A549 (cell line): ENCODE data around the gene EVI2A. TPM values are rescaled to one million over a fixed set of nuclear protein-coding genes. Genes with fewer than 3 reads are reported as not detected.

ENCODE experiments used
- ATAC-seq, 2 experiments: fragments of 200-7000 bp in 1 of 2; fragments of >200 bp in 1 of 2; cut with Nextera tagmentation in 1 of 2; cut with Tn5 transposase in 1 of 2; 3 replicates each; pipeline versions ENCODE4 v1.8.0 to v1.9.1; 2018 to 2020; ENCODE audit warnings: mild to moderate bottlenecking in 1 of 2, moderate library complexity in 1 of 2
- CTCF ChIA-PET: fragments of 300-600 bp; sonication (Branson Sonifier 250); formaldehyde crosslinking; extraction: SDS; loops from one replicate; lab custom pipeline; 2021; ENCODE audit warnings: antibody characterized with exemption, inconsistent platforms; lab: Yijun Ruan, JAX
- POLR2A ChIA-PET: fragments of 350-600 bp; formaldehyde crosslinking; extraction: SDS; loops from one replicate; lab custom pipeline; 2021; ENCODE audit warnings: antibody characterized with exemption, inconsistent platforms; lab: Yijun Ruan, JAX
- DNase-seq, 2 experiments: peaks; one replicate each; pipeline versions ENCODE4 v3.0.0 to v3.0.0-alpha.2; 2011 to 2016; ENCODE audit warnings: low read depth in 1 of 2, low spot score in 1 of 2
- FAIRE-seq: peaks from 2 replicates; lab custom pipeline; 2011; peaks lifted over from hg19 to GRCh38; lab: Jason Lieb, UNC
- H3K27ac ChIP-seq, 2 experiments: fragments of >200 bp; sonication (Bioruptor Twin); formaldehyde crosslinking; 3 replicates each; pipeline ENCODE4 v1.5.1; 2016 to 2017
- H3K4me1 ChIP-seq: fragments of >200 bp; sonication (Bioruptor Twin); formaldehyde crosslinking; 3 replicates; pipeline ENCODE4 v1.6.1; 2016
- H3K4me2 ChIP-seq: fragments of >200 bp; sonication (Bioruptor Twin); formaldehyde crosslinking; 3 replicates; pipeline ENCODE4 v1.6.1; 2016
- H3K4me3 ChIP-seq: fragments of >200 bp; sonication (Bioruptor Twin); formaldehyde crosslinking; 3 replicates; pipeline ENCODE4 v1.5.1; 2016
- H3K9me3 ChIP-seq: fragments of >200 bp; sonication (Bioruptor Twin); formaldehyde crosslinking; 3 replicates; pipeline ENCODE4 v1.6.1; 2016
- EHF ChIP-seq: fragments of 250-450 bp; sonication (Bioruptor Pico); IDR thresholded peaks from 2 replicates; pipeline ENCODE4 v1.5.0; 2020; ENCODE audit warnings: mild to moderate bottlenecking
- FOSL2 ChIP-seq, 2 experiments: fragments of 450-650 bp in 1 of 2; fragments of >200 bp in 1 of 2; sonication (Bioruptor Twin) in 1 of 2; formaldehyde crosslinking; IDR thresholded peaks; 2 replicates each; pipeline versions ENCODE4 v1.5.0 to v1.6.1; 2016 to 2020; ENCODE audit warnings: mild to moderate bottlenecking in 1 of 2, moderate library complexity in 1 of 2
- FOXS1 ChIP-seq: fragments of 250-450 bp; sonication (Bioruptor Pico); IDR thresholded peaks from 2 replicates; pipeline ENCODE4 v1.5.0; 2020; ENCODE audit warnings: mild to moderate bottlenecking, moderate library complexity
- GATA3 ChIP-seq: IDR thresholded peaks from 2 replicates; pipeline ENCODE4 v1.6.1; 2012; ENCODE audit warnings: borderline replicate concordance
- HES2 ChIP-seq: fragments of >200 bp; sonication (Bioruptor Twin); formaldehyde crosslinking; IDR thresholded peaks from 2 replicates; pipeline ENCODE4 v1.6.1; 2016
- HEYL ChIP-seq: fragments of 250-450 bp; sonication (Bioruptor Pico); IDR thresholded peaks from 2 replicates; pipeline ENCODE4 v1.8.0; 2021; ENCODE audit warnings: mild to moderate bottlenecking, moderate library complexity
- HOXB13 ChIP-seq: fragments of 250-450 bp; sonication (Bioruptor Pico); IDR thresholded peaks from 2 replicates; pipeline ENCODE4 v1.5.0; 2020; ENCODE audit warnings: low read depth, mild to moderate bottlenecking, moderate library complexity
- JUNB ChIP-seq: fragments of >200 bp; sonication (Bioruptor Twin); formaldehyde crosslinking; IDR thresholded peaks from 2 replicates; pipeline ENCODE4 v1.6.1; 2016
- KDM1A ChIP-seq: fragments of 200-600 bp; sonication (generic); IDR thresholded peaks from 2 replicates; pipeline ENCODE4 v1.6.1; 2016; ENCODE audit warnings: low read depth, mild to moderate bottlenecking
- MAFK ChIP-seq: fragments of 450-650 bp; IDR thresholded peaks from 2 replicates; pipeline ENCODE4 v1.6.1; 2014; ENCODE audit not compliant: partially characterized antibody
- MAX ChIP-seq: IDR thresholded peaks from 2 replicates; pipeline ENCODE4 v1.6.1; 2012
- MAZ ChIP-seq: fragments of 150-350 bp; IDR thresholded peaks from 2 replicates; pipeline ENCODE4 v1.6.1; 2014; ENCODE audit warnings: antibody characterized with exemption, low read depth, low read length, borderline replicate concordance
- REST ChIP-seq: fragments of 200-600 bp; sonication (generic); IDR thresholded peaks from 2 replicates; pipeline ENCODE4 v1.6.1; 2016; ENCODE audit warnings: antibody characterized with exemption, mild to moderate bottlenecking, moderate library complexity
- SMC3 ChIP-seq: fragments of >200 bp; sonication (Bioruptor Twin); formaldehyde crosslinking; IDR thresholded peaks from 3 replicates; pipeline ENCODE4 v1.6.1; 2018; ENCODE audit warnings: inconsistent platforms
- USF2 ChIP-seq: fragments of 450-650 bp; IDR thresholded peaks from 2 replicates; pipeline ENCODE4 v1.6.1; 2014; ENCODE audit warnings: antibody characterized with exemption
- ZNF302 ChIP-seq: fragments of 250-450 bp; sonication (Bioruptor Pico); IDR thresholded peaks from 2 replicates; pipeline ENCODE4 v1.9.0; 2021; ENCODE audit warnings: inconsistent platforms, mild to moderate bottlenecking, moderate library complexity
- WGBS: methylation state at CpG from one replicate; pipeline ENCODE4 v1.1.6; 2017; ENCODE audit errors: missing lambda C conversion rate; 5-methylcytosine and 5-hydroxymethylcytosine counted together
- polyA plus RNA-seq, 4 experiments: library from polyadenylated mRNA; depleted of rRNA in 3 of 4; stranded (reverse); fragments of >200 nt; fragmentation: RNase III in 1 of 4; extraction: RNeasy Plus Mini Kit Qiagen cat#74134 plus additional on column Dnase treatment in 1 of 4; gene quantifications; 2 replicates in 3 of 4; 3 replicates in 1 of 4; pipeline ENCODE4 v1.2.3, GENCODE V29; 2011 to 2017

Gene EVI2A
- polyA plus RNA-seq, 2 of the 4 experiments (the other 2 are of a cell fraction), result not detected

- DNase-seq, result peak; percentile 27 to 53
- H3K4me1 ChIP-seq, result peaks cover 43% of the 10 kb centered on the region
- H3K27ac ChIP-seq, result peak overlapping the region; percentile 58 to 67
- CTCF ChIA-PET, result interaction anchor here (1.2 kb wide), 1 partner anchor 13 kb away, joined by 3 read pairs; no protein-coding TSS in a partner anchor
- no peak for TF ChIP-seq HEYL
- 0 out of 2 replicates have a peak, but pooled peaks have one; percentile 41 for TF ChIP-seq GATA3
- TF ChIP-seq FOSL2 (IDR thresholded peaks at IDR 0.05), result no peak
- TF ChIP-seq FOSL2 (CRISPR knock-in tag; IDR thresholded peaks at IDR 0.05), result no peak
- TF ChIP-seq USF2, result peak; percentile 75; the same call in 1 of the 2 replicates
- TF ChIP-seq MAFK, result peak; percentile 73
- no peak for TF ChIP-seq HES2
- TF ChIP-seq, all 56 proteins: peak for 3
- peak overlapping the region; percentile 39 for H3K4me2 ChIP-seq
- POLR2A ChIA-PET, result interaction anchor here (0.6 to 0.9 kb wide), 3 partner anchors 18 to 175 kb away, joined by 3 to 5 read pairs (median 5); partner anchors contain the start of gene NF1
- H3K9me3 ChIP-seq, result no peaks in the 10 kb centered on the region
- peak; percentile 92 to 97 for ATAC-seq
- WGBS, result 61% methylated on average over 1 of the region's 1 CpG
- FAIRE-seq, result no peak
- no peak overlapping the region for H3K4me3 ChIP-seq
Measured at GRCh38 chr17:31269578-31269983, 51.8 kb downstream of the EVI2A start.

GRCh38 chr17:31269036-31269577 is 52.3 kb downstream of the EVI2A start:
- H3K4me1 ChIP-seq, result peaks cover 38% of the 10 kb centered on the region
- H3K4me2 ChIP-seq, result peak overlapping the region; percentile 39
- H3K27ac ChIP-seq, result peak overlapping the region; percentile 58 to 67
- FAIRE-seq (peak; percentile 89), ATAC-seq (no peak; a peak in 1 of 6 replicates), DNase-seq (no peak)
- H3K9me3 ChIP-seq, result no peaks in the 10 kb centered on the region
- TF ChIP-seq ZNF302 (no peak), FOXS1 (CRISPR knock-in tag) (no peak), JUNB (no peak), EHF (CRISPR knock-in tag) (no peak), KDM1A (no peak), FOSL2 (IDR thresholded peaks at IDR 0.05) (no peak), FOSL2 (CRISPR knock-in tag; IDR thresholded peaks at IDR 0.05) (no peak), SMC3 (no peak), REST (no peak), HOXB13 (CRISPR knock-in tag) (no peak), MAFK (no peak), MAZ (no peak), MAX (no peak)
- CTCF ChIA-PET, result interaction anchor here (1.2 kb wide), 1 partner anchor 12 kb away, joined by 3 read pairs; no protein-coding TSS in a partner anchor
- POLR2A ChIA-PET, result interaction anchor here (0.6 to 0.9 kb wide), 3 partner anchors 17 to 175 kb away, joined by 3 to 5 read pairs (median 5); partner anchors contain the start of gene NF1
- WGBS, result 95% methylated on average over 2 of the region's 2 CpGs
- no peak overlapping the region for H3K4me3 ChIP-seq

Other genes starting within 250 kb of the EVI2A start
- gene NF1, start 226.6 kb downstream of the EVI2A start, polyA plus RNA-seq (2011; rRNA removed), result 73.2 and 82.5 TPM in 2 replicates
- gene NF1, start 226.6 kb downstream of the EVI2A start, polyA plus RNA-seq (2017; fragmentation: RNase III; extraction: RNeasy Plus Mini Kit Qiagen cat#74134 plus additional on column Dnase treatment), result 15.9 to 17.6 TPM (median 16.6 TPM) in 3 replicates
- gene OMG, start 24.4 kb downstream of the EVI2A start, polyA plus RNA-seq (2011; rRNA removed), result not detected in 2 replicates
- gene OMG, start 24.4 kb downstream of the EVI2A start, polyA plus RNA-seq (2017; fragmentation: RNase III; extraction: RNeasy Plus Mini Kit Qiagen cat#74134 plus additional on column Dnase treatment), result not detected in 3 replicates
- gene EVI2B, start 7.6 kb downstream of the EVI2A start, polyA plus RNA-seq (2011; rRNA removed), result not detected in 2 replicates
- gene EVI2B, start 7.6 kb downstream of the EVI2A start, polyA plus RNA-seq (2017; fragmentation: RNase III; extraction: RNeasy Plus Mini Kit Qiagen cat#74134 plus additional on column Dnase treatment), result 0.04 to 0.08 TPM (median 0.05 TPM) in 3 replicates
- gene RAB11FIP4, start 70.1 kb upstream of the EVI2A start, polyA plus RNA-seq (2011; rRNA removed), result 1.9 and 3.5 TPM in 2 replicates
- gene RAB11FIP4, start 70.1 kb upstream of the EVI2A start, polyA plus RNA-seq (2017; fragmentation: RNase III; extraction: RNeasy Plus Mini Kit Qiagen cat#74134 plus additional on column Dnase treatment), result 1.2 to 1.9 TPM (median 1.3 TPM) in 3 replicates